ENCODE data around the gene HEATR5A.

HEATR5A gene

DNA sequence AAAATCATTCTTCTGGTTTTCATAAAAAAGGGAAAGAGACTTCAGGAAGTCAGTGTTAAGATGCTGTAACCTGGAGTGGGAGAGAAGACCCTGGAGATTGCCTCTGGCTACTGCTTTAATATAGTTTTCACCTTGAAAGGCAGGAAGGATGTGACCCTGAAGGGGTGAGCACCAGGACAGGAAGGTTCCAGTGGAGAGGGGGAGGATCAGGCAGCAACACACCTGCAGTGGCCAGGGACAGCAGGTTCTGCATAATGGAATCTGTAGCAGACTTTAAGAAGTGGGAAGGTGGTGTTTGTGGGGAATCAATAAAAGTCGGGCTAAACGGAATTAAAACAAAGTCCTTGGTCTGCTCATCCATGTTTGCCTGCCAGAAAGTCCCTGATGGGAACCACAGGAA, 6.3 kb upstream of the HEATR5A start:
- H3K4me1 ChIP-seq (ENCODE audit: control insufficient read depth, insufficient read depth, low read length, poor library complexity, severe bottlenecking): no peaks in the 10 kb centered on the region
- H3K27ac ChIP-seq (ENCODE audit: insufficient read depth, low read length, poor library complexity, severe bottlenecking): no peak overlapping the region
- H3K36me3 ChIP-seq (ENCODE audit: control insufficient read depth, insufficient read depth, low read length): no peaks in the 10 kb centered on the region
- no peak overlapping the region for H3K4me3 ChIP-seq (ENCODE audit: insufficient read depth, low read depth, low read length, poor library complexity, severe bottlenecking)
- no peaks in the 10 kb centered on the region for H3K27me3 ChIP-seq (replicated peaks; ENCODE audit: control insufficient read depth, insufficient read depth, low read length, poor library complexity, severe bottlenecking)
- H3K9me3 ChIP-seq (ENCODE audit: control insufficient read depth, low read length): no peaks in the 10 kb centered on the region
- no peak for DNase-seq

DNA sequence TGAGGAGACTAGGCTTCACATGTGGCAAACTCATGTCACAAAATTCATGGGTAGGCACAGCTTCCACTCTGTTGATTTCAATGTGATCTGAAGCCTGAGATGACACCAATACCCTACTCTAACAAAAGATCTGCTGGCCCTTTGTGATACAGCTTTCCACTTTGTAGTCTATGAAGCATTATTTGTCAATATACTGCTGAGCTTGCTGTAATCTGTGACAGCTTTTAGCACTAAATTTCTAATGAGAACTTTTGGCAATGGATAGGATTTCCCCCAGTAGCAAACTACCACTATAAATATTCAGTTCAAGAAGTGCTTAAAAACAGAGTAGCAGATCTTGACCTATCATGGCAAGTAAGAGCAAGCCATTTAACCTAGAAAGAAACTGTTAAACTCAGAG, 5.6 kb upstream of the HEATR5A start:
- no peak for DNase-seq

GRCh38 chr14:31421200-31421599, 850 bp upstream of the HEATR5A start:
- no peaks in the 10 kb centered on the region for H3K4me1 ChIP-seq (ENCODE audit: control insufficient read depth, insufficient read depth, low read length, poor library complexity, severe bottlenecking)
- no peaks in the 10 kb centered on the region for H3K9me3 ChIP-seq (ENCODE audit: control insufficient read depth, low read length)
- no peak overlapping the region for H3K27ac ChIP-seq (ENCODE audit: insufficient read depth, low read length, poor library complexity, severe bottlenecking)
- DNase-seq: no peak
- H3K27me3 ChIP-seq (replicated peaks; ENCODE audit: control insufficient read depth, insufficient read depth, low read length, poor library complexity, severe bottlenecking): no peaks in the 10 kb centered on the region
- H3K4me3 ChIP-seq (ENCODE audit: insufficient read depth, low read depth, low read length, poor library complexity, severe bottlenecking): no peak overlapping the region
- H3K36me3 ChIP-seq (ENCODE audit: control insufficient read depth, insufficient read depth, low read length): no peaks in the 10 kb centered on the region

More for the DNA sequence above, 5.6 kb upstream of the HEATR5A start:
- Histone ChIP-seq H3K4me1 (ENCODE audit: control insufficient read depth, insufficient read depth, low read length, poor library complexity, severe bottlenecking) (no peaks in the 10 kb centered on the region), H3K27ac (ENCODE audit: insufficient read depth, low read length, poor library complexity, severe bottlenecking) (no peak overlapping the region), H3K27me3 (replicated peaks; ENCODE audit: control insufficient read depth, insufficient read depth, low read length, poor library complexity, severe bottlenecking) (no peaks in the 10 kb centered on the region), H3K36me3 (ENCODE audit: control insufficient read depth, insufficient read depth, low read length) (no peaks in the 10 kb centered on the region), H3K9me3 (ENCODE audit: control insufficient read depth, low read length) (no peaks in the 10 kb centered on the region), H3K4me3 (ENCODE audit: insufficient read depth, low read depth, low read length, poor library complexity, severe bottlenecking) (no peak overlapping the region)

DNA sequence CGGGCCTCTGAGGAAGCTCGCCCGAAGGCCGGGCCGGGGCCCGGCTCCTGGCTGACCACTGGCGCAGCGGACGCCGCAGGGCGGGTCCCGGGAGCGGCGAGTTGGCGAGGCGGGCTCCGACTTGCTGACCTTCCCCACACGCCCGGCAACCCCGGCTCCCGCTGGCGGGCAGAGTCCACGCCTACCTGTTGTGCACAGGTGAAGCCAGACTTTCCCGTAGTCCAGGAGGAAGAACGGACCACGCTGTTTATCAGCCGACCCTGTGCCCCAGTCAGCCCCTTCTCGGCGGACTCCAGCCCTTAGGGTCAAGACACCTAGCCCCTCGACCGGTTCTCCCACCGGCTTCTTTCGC, 407 bp downstream of the HEATR5A start:
- H3K27me3 ChIP-seq (replicated peaks; ENCODE audit: control insufficient read depth, insufficient read depth, low read length, poor library complexity, severe bottlenecking): no peaks in the 10 kb centered on the region
- H3K4me1 ChIP-seq (ENCODE audit: control insufficient read depth, insufficient read depth, low read length, poor library complexity, severe bottlenecking): no peaks in the 10 kb centered on the region
- H3K9me3 ChIP-seq (ENCODE audit: control insufficient read depth, low read length): no peaks in the 10 kb centered on the region
- peak in 1 of 3 donors; percentile 11 for DNase-seq
- H3K4me3 ChIP-seq (ENCODE audit: insufficient read depth, low read depth, low read length, poor library complexity, severe bottlenecking): peak overlapping the region; percentile 84
- H3K27ac ChIP-seq (ENCODE audit: insufficient read depth, low read length, poor library complexity, severe bottlenecking): peak overlapping the region; percentile 62
- H3K36me3 ChIP-seq (ENCODE audit: control insufficient read depth, insufficient read depth, low read length): no peaks in the 10 kb centered on the region

DNA sequence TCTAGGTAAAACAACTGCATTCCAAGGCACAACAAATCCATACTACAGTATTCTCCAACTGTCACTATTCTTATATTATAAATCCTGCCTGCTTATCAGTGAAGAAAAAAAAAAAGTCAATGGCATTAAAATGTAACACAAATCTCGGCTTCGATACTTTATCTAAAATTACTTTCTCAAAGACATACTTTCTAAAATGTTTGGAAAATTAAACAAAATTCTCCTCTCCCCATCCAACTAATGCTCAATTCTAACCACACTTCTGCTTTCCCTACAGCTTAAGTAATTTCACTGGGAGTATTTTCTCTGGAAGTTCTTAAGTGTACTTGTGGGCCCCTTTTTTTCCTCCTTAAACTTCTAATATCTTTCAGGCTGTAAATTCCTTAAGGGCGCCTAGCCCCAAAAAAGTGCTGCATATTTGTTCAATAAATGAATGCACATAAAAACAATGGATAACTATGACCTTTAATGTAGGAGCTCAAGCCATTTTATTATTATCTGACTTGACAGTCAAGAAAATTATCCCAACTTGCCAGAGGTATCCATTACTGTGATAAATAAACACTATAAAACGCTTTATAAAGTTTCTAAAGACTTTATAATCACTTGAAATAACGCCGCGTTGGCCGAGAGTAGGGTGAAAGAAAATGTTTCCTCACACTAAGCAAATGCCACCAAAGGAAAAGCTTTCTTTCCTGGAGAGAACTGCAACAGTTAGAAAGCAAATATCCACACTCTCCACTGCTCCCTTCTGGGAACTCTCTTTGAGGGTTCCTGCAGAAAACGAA, 977 bp downstream of the HEATR5A start:
- Histone ChIP-seq H3K27ac (ENCODE audit: insufficient read depth, low read length, poor library complexity, severe bottlenecking) (peak overlapping the region; percentile 62), H3K9me3 (ENCODE audit: control insufficient read depth, low read length) (no peaks in the 10 kb centered on the region)

DNA sequence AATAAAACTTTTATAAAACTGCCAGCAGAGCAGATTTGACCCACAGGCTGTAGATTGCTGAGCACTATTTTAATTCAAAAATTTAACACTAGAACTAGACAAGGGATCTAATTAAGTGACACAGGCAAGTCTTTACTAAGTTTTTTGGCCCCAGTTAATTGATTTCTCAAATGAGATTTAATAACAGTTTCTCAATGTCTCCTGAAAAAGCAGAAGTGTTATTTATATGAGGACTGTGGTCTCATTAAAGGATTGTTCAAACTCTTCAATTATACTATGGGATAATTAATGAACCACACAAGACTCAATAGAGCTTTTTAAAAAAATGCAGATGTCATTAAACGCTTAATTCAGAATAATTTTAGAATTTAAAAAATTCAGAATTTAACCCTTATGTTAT, 1.9 kb downstream of the HEATR5A start:
- H3K36me3 ChIP-seq (ENCODE audit: control insufficient read depth, insufficient read depth, low read length): no peaks in the 10 kb centered on the region
- no peak overlapping the region for H3K4me3 ChIP-seq (ENCODE audit: insufficient read depth, low read depth, low read length, poor library complexity, severe bottlenecking)
- no peak for DNase-seq
- no peak overlapping the region for H3K27ac ChIP-seq (ENCODE audit: insufficient read depth, low read length, poor library complexity, severe bottlenecking)
- no peaks in the 10 kb centered on the region for H3K27me3 ChIP-seq (replicated peaks; ENCODE audit: control insufficient read depth, insufficient read depth, low read length, poor library complexity, severe bottlenecking)
- no peaks in the 10 kb centered on the region for H3K9me3 ChIP-seq (ENCODE audit: control insufficient read depth, low read length)
- H3K4me1 ChIP-seq (ENCODE audit: control insufficient read depth, insufficient read depth, low read length, poor library complexity, severe bottlenecking): no peaks in the 10 kb centered on the region

More for the DNA sequence above, 977 bp downstream of the HEATR5A start:
- Histone ChIP-seq H3K27me3 (replicated peaks; ENCODE audit: control insufficient read depth, insufficient read depth, low read length, poor library complexity, severe bottlenecking) (no peaks in the 10 kb centered on the region), H3K4me1 (ENCODE audit: control insufficient read depth, insufficient read depth, low read length, poor library complexity, severe bottlenecking) (no peaks in the 10 kb centered on the region), H3K4me3 (ENCODE audit: insufficient read depth, low read depth, low read length, poor library complexity, severe bottlenecking) (peak overlapping the region; percentile 84), H3K36me3 (ENCODE audit: control insufficient read depth, insufficient read depth, low read length) (no peaks in the 10 kb centered on the region)
- DNase-seq: no peak

GRCh38 chr14:31414190-31414833, 6.0 kb downstream of the HEATR5A start:
- DNase-seq: no peak
- no peaks in the 10 kb centered on the region for H3K27me3 ChIP-seq (replicated peaks; ENCODE audit: control insufficient read depth, insufficient read depth, low read length, poor library complexity, severe bottlenecking)
- no peaks in the 10 kb centered on the region for H3K36me3 ChIP-seq (ENCODE audit: control insufficient read depth, insufficient read depth, low read length)
- no peaks in the 10 kb centered on the region for H3K9me3 ChIP-seq (ENCODE audit: control insufficient read depth, low read length)
- no peak overlapping the region for H3K4me3 ChIP-seq (ENCODE audit: insufficient read depth, low read depth, low read length, poor library complexity, severe bottlenecking)
- no peaks in the 10 kb centered on the region for H3K4me1 ChIP-seq (ENCODE audit: control insufficient read depth, insufficient read depth, low read length, poor library complexity, severe bottlenecking)
- H3K27ac ChIP-seq (ENCODE audit: insufficient read depth, low read length, poor library complexity, severe bottlenecking): no peak overlapping the region

DNA sequence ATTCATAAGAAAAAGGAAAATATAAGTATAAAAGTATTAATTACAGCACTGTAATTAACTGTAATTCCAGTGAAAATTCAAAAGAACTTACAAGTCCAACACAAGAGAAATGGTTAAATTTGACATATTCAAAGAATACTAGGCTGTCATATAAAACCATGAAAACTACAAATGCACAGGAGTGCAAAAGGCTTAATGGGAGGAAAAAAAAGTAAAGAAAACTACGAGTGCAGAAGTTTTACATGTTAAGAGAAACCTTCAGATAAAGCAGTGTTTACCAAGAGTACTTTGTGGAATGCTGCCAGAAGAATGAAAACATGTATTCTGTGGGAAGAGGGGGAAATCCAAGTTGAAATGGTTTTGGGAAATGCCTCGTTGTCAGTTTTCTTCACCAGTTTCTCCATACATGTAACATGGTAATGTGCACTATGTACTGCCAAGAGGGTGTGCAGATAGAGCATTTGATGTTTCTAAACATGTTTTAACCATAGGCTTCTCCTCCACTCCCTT, 9.1 kb downstream of the HEATR5A start:
- Histone ChIP-seq H3K9me3 (ENCODE audit: control insufficient read depth, low read length) (no peaks in the 10 kb centered on the region), H3K27ac (ENCODE audit: insufficient read depth, low read length, poor library complexity, severe bottlenecking) (no peak overlapping the region), H3K36me3 (ENCODE audit: control insufficient read depth, insufficient read depth, low read length) (no peaks in the 10 kb centered on the region), H3K27me3 (replicated peaks; ENCODE audit: control insufficient read depth, insufficient read depth, low read length, poor library complexity, severe bottlenecking) (no peaks in the 10 kb centered on the region), H3K4me3 (ENCODE audit: insufficient read depth, low read depth, low read length, poor library complexity, severe bottlenecking) (no peak overlapping the region), H3K4me1 (ENCODE audit: control insufficient read depth, insufficient read depth, low read length, poor library complexity, severe bottlenecking) (no peaks in the 10 kb centered on the region)
- DNase-seq: no peak

GRCh38 chr14:31410048-31410650, 10.2 kb downstream of the HEATR5A start:
- no peaks in the 10 kb centered on the region for H3K36me3 ChIP-seq (ENCODE audit: control insufficient read depth, insufficient read depth, low read length)
- no peaks in the 10 kb centered on the region for H3K9me3 ChIP-seq (ENCODE audit: control insufficient read depth, low read length)
- no peak overlapping the region for H3K4me3 ChIP-seq (ENCODE audit: insufficient read depth, low read depth, low read length, poor library complexity, severe bottlenecking)
- no peak for DNase-seq
- no peaks in the 10 kb centered on the region for H3K4me1 ChIP-seq (ENCODE audit: control insufficient read depth, insufficient read depth, low read length, poor library complexity, severe bottlenecking)
- H3K27me3 ChIP-seq (replicated peaks; ENCODE audit: control insufficient read depth, insufficient read depth, low read length, poor library complexity, severe bottlenecking): no peaks in the 10 kb centered on the region
- H3K27ac ChIP-seq (ENCODE audit: insufficient read depth, low read length, poor library complexity, severe bottlenecking): no peak overlapping the region

DNA sequence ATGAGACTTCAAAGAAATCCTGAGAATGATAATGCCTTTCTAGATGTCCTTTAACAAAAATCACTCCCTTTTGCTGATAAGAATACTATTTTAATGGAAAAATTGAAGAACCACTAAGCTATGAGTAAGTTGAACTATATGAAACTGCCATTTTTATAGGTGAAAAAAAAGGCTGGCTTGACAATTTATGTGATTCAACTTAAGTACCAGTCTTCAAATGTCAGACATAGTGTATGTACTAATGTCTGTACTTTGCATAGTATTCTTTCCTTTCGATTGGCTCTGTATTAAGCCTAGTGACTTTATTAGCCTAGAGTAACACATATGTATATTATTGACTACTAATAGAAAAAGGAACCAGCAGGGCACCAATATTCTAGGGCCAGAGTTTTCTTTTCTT, 11.9 kb downstream of the HEATR5A start:
- Histone ChIP-seq H3K9me3 (ENCODE audit: control insufficient read depth, low read length) (no peaks in the 10 kb centered on the region), H3K4me3 (ENCODE audit: insufficient read depth, low read depth, low read length, poor library complexity, severe bottlenecking) (no peak overlapping the region), H3K4me1 (ENCODE audit: control insufficient read depth, insufficient read depth, low read length, poor library complexity, severe bottlenecking) (no peaks in the 10 kb centered on the region), H3K36me3 (ENCODE audit: control insufficient read depth, insufficient read depth, low read length) (no peaks in the 10 kb centered on the region), H3K27me3 (replicated peaks; ENCODE audit: control insufficient read depth, insufficient read depth, low read length, poor library complexity, severe bottlenecking) (no peaks in the 10 kb centered on the region), H3K27ac (ENCODE audit: insufficient read depth, low read length, poor library complexity, severe bottlenecking) (no peak overlapping the region)
- no peak for DNase-seq
